GM10266 (cell line): ENCODE data around the gene DNAJC7.
"Not testable (repeated sequence)": the region's sequence is repeated elsewhere in the genome, so short reads cannot be mapped to it uniquely, and the experiment has no call there.

Experiments
- DNase-seq: peaks from one replicate; pipeline ENCODE4 v3.0.0; 2012; ENCODE audit errors: extremely low spot score
- TF ChIP-seq, protein P1 (sequence below): IDR thresholded peaks from 2 replicates; pipeline ENCODE4 v1.5.1; 2012; ENCODE audit warnings: mild to moderate bottlenecking, low read depth; ENCODE audit not compliant: control insufficient read depth, insufficient read depth; ENCODE audit errors: missing control alignments

DNAJC7 gene

DNA sequence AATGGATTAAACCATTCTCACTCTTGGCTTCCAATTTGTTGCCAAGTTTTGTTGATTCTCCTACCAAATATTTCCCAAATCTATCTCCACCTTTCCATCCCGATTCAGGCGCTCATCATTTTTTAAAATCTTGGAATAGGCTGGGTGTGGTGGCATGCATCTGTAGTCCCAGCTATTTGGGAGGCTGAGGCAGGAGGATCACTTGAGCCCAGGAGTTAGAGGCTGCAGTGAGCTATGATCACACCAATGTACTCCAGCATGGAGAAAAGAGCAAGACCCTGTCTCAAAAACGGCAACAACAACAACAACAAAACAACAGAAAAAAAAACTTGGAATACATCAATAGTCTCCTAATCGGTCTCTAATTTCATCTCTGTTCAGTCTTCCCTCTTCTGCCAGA, 1.7 kb upstream of the DNAJC7 start:
- DNase-seq = no peak
- TF ChIP-seq, protein P1, sequence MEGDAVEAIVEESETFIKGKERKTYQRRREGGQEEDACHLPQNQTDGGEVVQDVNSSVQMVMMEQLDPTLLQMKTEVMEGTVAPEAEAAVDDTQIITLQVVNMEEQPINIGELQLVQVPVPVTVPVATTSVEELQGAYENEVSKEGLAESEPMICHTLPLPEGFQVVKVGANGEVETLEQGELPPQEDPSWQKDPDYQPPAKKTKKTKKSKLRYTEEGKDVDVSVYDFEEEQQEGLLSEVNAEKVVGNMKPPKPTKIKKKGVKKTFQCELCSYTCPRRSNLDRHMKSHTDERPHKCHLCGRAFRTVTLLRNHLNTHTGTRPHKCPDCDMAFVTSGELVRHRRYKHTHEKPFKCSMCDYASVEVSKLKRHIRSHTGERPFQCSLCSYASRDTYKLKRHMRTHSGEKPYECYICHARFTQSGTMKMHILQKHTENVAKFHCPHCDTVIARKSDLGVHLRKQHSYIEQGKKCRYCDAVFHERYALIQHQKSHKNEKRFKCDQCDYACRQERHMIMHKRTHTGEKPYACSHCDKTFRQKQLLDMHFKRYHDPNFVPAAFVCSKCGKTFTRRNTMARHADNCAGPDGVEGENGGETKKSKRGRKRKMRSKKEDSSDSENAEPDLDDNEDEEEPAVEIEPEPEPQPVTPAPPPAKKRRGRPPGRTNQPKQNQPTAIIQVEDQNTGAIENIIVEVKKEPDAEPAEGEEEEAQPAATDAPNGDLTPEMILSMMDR = no peak

DNA sequence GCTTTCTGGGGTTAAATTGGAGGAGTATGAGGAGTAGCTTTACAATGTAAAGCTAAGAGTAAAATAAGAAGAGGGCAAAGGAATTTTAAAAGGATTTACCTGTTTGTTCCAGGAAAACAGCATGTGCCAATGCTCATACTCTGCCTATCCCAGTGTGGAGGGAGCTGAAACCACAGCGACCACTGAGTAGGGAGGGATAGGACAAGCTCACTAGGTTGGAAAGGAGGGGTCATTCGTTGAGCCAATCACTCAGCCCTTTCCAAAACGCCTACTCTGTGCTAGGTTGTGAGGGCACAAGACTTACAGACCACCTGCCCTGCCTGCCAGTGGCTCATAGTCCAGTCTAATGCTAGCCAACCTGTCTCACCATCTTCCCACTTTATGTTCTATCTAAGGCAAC, 1.1 kb upstream of the DNAJC7 start:
- TF ChIP-seq, protein P1 = no peak
- no peak for DNase-seq

DNA sequence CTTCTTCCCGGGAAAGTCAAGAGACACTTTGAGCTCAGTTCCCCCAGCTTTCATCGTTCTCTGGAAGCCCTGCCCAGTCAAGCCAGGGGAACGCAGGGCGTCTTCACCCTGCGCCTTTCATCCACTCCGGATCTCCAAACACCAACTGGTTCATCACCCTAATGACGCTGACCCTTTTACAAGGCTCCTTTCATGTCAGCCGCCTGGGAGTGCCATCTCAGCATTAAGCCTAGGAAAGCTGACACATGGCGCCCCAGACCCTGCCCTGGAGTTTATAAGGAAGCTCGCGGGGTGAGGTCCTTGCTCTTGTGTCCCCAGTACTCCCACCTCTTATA, 594 bp upstream of the DNAJC7 start:
- TF ChIP-seq, protein P1 = no peak
- peak; percentile 60 for DNase-seq

DNA sequence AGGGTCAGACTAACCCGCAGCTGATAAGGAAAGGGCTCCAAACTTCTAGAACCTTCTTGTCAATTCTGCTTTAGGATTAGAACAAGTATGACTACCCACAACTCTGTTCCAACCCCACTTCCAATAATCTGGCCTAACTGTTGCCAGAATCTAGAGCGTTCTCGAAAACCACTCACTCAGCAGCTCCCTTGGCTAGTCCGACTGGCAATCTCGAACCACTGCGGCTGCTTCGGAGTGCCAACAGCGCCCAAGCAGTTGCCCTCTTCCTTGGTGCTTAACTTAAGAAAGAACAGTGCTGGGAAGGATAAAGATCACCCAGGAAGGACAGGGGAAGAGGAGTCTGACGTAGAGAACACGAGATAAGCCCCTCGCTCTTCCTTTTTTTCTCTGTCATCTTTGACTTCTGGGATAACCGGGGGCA, 818 bp downstream of the DNAJC7 start:
- TF ChIP-seq, protein P1 = no peak
- DNase-seq = no peak

DNA sequence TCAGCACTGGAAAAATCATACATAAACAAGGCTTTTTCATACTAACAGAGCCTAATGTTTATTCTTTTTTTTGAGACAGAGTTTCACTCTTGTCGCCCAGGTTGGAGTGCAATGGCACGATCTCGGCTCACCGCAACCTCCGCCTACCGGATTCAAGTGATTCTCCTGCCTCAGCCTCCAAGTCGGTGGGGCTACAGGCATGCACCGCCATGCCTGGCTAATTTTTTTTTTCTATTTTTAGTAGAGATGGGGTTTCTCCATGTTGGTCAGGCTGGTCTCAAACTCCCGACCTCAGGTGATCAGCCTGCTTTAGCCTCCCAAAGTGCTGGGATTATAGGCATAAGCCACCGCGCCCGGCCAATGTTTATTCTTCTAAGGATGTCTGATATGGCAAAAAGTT, 3.5 kb downstream of the DNAJC7 start:
- DNase-seq = not testable (repeated sequence)

DNA sequence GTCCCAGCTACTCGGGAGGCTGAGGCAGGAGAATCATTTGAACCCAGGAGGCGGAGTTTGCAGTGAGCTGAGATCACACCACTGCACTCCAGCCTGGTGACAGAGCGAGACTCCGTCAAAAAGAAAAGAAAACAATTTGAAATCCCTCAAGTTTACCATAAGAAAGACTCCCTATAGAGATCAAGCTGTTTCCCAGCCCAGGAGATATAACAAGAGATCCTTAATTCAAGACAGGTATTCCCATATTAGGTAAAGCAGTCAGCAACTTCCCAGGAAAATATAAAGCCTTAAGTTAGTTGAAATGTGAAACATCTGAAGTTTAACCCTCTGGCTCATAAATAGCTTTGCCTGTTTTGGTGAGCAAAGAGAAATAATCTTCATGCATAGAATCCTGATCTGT, 4.9 kb downstream of the DNAJC7 start:
- not testable (repeated sequence) for DNase-seq

DNA sequence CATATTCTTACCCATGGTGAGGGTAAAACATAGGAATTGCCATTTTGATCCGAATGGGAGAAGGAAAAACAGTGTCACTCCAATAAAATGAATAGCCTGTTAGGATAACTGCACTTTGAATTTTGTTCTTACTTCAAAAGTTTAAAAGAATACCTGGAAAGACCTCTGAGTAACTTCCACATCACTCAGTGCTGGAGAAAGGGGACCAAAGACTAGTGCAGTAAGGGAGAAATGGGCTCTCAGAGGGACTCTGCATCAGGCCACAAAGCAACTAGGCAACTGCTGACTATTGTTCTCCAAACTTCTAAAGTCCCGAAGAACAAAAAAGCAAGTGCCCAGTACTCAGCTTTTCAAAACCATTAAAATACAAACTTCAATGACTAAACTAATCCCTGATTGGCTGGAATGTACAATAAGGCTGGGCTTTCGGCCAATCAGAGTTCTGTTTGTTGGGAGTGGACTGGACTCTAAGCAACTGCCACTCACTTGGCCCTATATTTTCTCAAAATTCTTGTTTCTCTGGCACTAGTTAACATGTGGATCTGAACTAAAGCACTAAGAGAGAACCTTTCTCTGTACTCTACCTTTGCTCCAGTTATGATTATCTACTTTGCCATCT, 6.2 kb downstream of the DNAJC7 start:
- TF ChIP-seq, protein P1 = no peak
- DNase-seq = no peak

DNA sequence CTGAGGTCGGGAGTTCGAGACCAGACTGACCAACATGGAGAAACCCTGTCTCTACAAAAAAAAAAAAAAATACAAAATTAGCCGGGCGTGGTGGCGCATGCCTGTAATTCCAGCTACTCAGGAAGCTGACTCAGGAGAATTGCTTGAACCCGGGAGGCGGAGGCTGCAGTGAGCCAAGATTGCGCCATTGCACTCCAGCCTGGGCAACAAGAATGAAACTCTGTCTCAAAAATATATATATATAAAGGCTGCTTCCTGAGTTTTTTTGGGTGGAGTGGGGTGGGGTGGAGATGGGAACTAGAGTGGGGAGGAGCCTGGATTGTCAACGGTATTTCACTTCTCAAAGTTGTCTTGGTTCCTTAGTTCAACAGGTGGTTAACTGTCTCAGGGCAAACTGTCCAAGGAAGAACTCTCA, 7.0 kb downstream of the DNAJC7 start:
- not testable (repeated sequence) for DNase-seq

DNA sequence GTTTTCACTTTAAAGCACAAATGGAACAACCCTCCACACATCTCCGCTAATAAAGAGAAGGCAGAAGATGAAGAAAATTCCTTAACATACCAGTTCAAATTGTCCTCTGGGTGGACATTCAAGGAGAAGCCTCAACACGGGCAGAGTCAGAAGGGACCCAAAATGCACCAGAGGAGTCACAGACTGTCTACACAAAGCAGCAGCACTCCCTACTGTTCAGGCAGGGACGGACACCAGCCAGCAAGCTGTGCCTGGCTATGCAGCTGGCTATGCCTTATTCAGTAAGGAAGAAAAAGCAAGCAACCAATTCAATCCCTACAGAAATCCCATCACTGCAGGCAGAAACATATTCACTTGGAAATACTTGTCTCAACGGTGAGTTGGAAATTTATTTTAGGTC, 8.1 kb downstream of the DNAJC7 start:
- DNase-seq = no peak
- TF ChIP-seq, protein P1 = peak; percentile 20
